Measurements from ENCODE around the gene CAPRIN1.

The CAPRIN1 gene

GRCh38 chr11:34145847-34146381 is 94.4 kb downstream of the CAPRIN1 start:
- DNase-seq (ENCODE audit: low spot score), result no peak

- DNase-seq (ENCODE audit: low spot score), result no peak
Measured at GRCh38 chr11:34146411-34146810, 94.9 kb downstream of the CAPRIN1 start.

DNA sequence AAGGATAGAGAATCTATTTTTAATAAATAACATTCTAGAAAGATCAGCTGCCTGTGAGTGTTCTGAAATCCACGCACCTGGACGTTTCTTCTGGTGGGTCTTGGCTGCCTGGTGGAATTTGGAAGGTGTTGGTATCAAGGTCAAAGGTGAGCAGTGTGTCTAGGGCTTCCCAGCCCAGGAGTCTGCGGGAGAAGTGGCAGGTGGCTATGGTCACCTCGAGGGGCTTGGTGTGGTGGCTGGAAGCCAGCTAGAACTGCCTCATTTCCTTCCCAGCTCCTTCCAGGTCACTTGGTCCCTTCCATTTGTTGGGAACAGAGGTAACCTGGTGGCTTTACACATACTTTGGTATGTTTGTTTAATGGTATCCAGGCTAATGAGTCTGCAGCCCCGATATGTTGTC is 95.3 kb downstream of the CAPRIN1 start:
- no peak for DNase-seq (ENCODE audit: low spot score)

DNA sequence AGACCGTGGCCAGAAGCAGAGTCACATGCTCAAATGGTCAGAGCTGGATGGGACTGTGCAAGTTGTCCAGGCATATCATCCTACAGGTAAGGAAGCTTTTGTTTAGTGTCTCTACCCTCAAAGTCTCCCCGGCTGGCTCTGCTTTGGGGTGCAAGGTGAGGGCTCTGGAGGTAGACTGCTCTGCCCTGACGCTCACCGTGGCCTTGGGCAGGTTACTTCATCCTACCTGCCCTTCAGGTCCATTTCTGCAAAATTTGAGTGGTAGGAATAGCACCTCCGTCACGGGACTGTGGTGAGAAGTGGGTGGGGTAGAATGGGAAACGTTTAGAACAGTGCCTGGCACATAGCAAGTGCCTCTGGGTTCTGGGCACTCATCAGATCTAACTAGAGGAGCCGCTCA is 96.0 kb downstream of the CAPRIN1 start:
- no peak for DNase-seq (ENCODE audit: low spot score)

GRCh38 chr11:34148504-34149165 is 97.1 kb downstream of the CAPRIN1 start:
- no peak for DNase-seq (ENCODE audit: low spot score)

GRCh38 chr11:34149274-34149673 is 97.7 kb downstream of the CAPRIN1 start:
- no peak for DNase-seq (ENCODE audit: low spot score)

- DNase-seq (ENCODE audit: low spot score), result no peak
Measured at GRCh38 chr11:34149786-34150185, 98.3 kb downstream of the CAPRIN1 start.

DNA sequence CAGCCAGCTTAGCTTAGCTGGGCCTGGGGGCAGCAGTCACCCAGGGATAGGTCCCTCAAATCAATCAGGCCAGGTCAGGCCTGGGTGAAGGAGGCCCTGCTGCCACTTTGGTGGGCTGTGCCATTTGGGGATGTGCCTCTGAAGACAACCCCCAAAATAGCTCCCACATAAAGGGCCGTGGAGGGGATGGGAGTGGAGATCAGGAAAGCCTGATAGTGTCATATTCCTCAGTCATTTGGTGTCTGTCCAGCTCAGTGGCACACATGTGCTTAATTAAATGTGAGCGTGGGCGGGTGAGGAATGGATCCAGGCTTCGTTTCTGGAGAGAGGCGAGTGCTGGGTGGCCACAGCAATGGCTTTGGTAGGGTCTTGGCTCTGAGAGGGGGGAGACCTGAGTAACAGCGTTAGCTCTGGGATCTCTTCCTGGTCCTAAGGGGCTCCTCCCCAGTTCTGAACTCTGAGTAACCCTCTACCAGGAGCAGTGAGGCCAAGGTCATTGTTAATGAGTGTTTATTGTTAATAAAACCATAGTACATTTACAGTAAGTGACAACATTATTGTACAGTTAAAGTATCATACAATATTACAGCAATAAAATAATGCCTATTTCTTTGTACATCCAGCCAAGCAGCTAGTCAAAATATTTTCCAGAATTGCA is 99.1 kb downstream of the CAPRIN1 start:
- no peak for DNase-seq (ENCODE audit: low spot score)

Data from COLO829 (cell line).